ENCODE data around the gene ZMYND19. TPM values are rescaled to one million over a fixed set of nuclear protein-coding genes. Genes with fewer than 3 reads are reported as not detected.
"Not testable (repeated sequence)": the region's sequence is repeated elsewhere in the genome, so short reads cannot be mapped to it uniquely, and the experiment has no call there.

Gene ZMYND19
- total RNA-seq, 1 donor from 2014 or later, result 10.3 TPM

GRCh38 chr9:137604345-137605086 lies 14.2 kb upstream of the ZMYND19 start:
- no peaks in the 10 kb centered on the region for H3K36me3 ChIP-seq
- H3K4me3 ChIP-seq, result peak overlapping the region; percentile 63 to 72
- no peak overlapping the region for H3K27ac ChIP-seq
- no peaks in the 10 kb centered on the region for H3K9me3 ChIP-seq
- H3K27me3 ChIP-seq, result no peaks in the 10 kb centered on the region
- H3K4me1 ChIP-seq, result peaks cover 33% of the 10 kb centered on the region
- DNase-seq (ENCODE audit: extremely low spot score in 2 of 2), result peak in 1 of 2 donors; percentile 88
- TF ChIP-seq CTCF (IDR thresholded peaks at IDR 0.05) (no peak), POLR2A (IDR thresholded peaks at IDR 0.05) (no peak)
- intact Hi-C loops (cut with DNase I), result no loop called here

- Histone ChIP-seq H3K27me3 (no peaks in the 10 kb centered on the region), H3K4me3 (no peak overlapping the region), H3K36me3 (no peaks in the 10 kb centered on the region), H3K27ac (no peak overlapping the region), H3K4me1 (peaks cover 33% of the 10 kb centered on the region), H3K9me3 (no peaks in the 10 kb centered on the region)
- DNase-seq (ENCODE audit: extremely low spot score in 2 of 2), result no peak
- intact Hi-C loops (cut with DNase I), result no loop called here
- no peak for TF ChIP-seq POLR2A (IDR thresholded peaks at IDR 0.05)
- no peak for TF ChIP-seq CTCF (IDR thresholded peaks at IDR 0.05)
- no peak for TF ChIP-seq POLR2AphosphoS5 (IDR thresholded peaks at IDR 0.05; ENCODE audit: insufficient read depth in 1 of 2, low read depth in 1 of 2)
Measured at GRCh38 chr9:137603879-137604278, 13.6 kb upstream of the ZMYND19 start.

- no peaks in the 10 kb centered on the region for H3K9me3 ChIP-seq
- H3K27ac ChIP-seq, result no peak overlapping the region
- DNase-seq (ENCODE audit: extremely low spot score in 2 of 2), result no peak
- H3K36me3 ChIP-seq, result no peaks in the 10 kb centered on the region
- TF ChIP-seq POLR2A (IDR thresholded peaks at IDR 0.05) (no peak), POLR2AphosphoS5 (IDR thresholded peaks at IDR 0.05; ENCODE audit: insufficient read depth in 1 of 2, low read depth in 1 of 2) (no peak), CTCF (IDR thresholded peaks at IDR 0.05) (no peak)
- intact Hi-C loops (cut with DNase I), result no loop called here
- peaks cover 23% of the 10 kb centered on the region for H3K4me1 ChIP-seq
- no peak overlapping the region for H3K4me3 ChIP-seq
- no peaks in the 10 kb centered on the region for H3K27me3 ChIP-seq
Measured at GRCh38 chr9:137602661-137603060, 12.3 kb upstream of the ZMYND19 start.

- no peak for DNase-seq (ENCODE audit: extremely low spot score in 2 of 2)
- TF ChIP-seq CTCF (IDR thresholded peaks at IDR 0.05) (no peak), POLR2AphosphoS5 (IDR thresholded peaks at IDR 0.05; ENCODE audit: insufficient read depth in 1 of 2, low read depth in 1 of 2) (no peak), POLR2A (IDR thresholded peaks at IDR 0.05) (no peak)
- no peaks in the 10 kb centered on the region for H3K36me3 ChIP-seq
- no peak overlapping the region for H3K27ac ChIP-seq
- H3K27me3 ChIP-seq, result no peaks in the 10 kb centered on the region
- H3K4me1 ChIP-seq, result no peaks in the 10 kb centered on the region
- no peak overlapping the region for H3K4me3 ChIP-seq
- intact Hi-C loops (cut with DNase I), result no loop called here
- no peaks in the 10 kb centered on the region for H3K9me3 ChIP-seq
Measured at GRCh38 chr9:137598943-137599342, 8.6 kb upstream of the ZMYND19 start.

- H3K9me3 ChIP-seq; H3K27me3 ChIP-seq; H3K4me3 ChIP-seq; H3K27ac ChIP-seq; H3K36me3 ChIP-seq; intact Hi-C loops (cut with DNase I); H3K4me1 ChIP-seq; DNase-seq (ENCODE audit: extremely low spot score in 2 of 2): not testable (repeated sequence)
Measured at GRCh38 chr9:137596577-137596976, 6.3 kb upstream of the ZMYND19 start.
